ENCODE results near the gene PSMC6. TPM values are rescaled to one million over a fixed set of nuclear protein-coding genes. Genes with fewer than 3 reads are reported as not detected.

The PSMC6 gene
- total RNA-seq, 3 donors from 2014 or later = 78.3 to 106 (median 89.9) TPM

DNA sequence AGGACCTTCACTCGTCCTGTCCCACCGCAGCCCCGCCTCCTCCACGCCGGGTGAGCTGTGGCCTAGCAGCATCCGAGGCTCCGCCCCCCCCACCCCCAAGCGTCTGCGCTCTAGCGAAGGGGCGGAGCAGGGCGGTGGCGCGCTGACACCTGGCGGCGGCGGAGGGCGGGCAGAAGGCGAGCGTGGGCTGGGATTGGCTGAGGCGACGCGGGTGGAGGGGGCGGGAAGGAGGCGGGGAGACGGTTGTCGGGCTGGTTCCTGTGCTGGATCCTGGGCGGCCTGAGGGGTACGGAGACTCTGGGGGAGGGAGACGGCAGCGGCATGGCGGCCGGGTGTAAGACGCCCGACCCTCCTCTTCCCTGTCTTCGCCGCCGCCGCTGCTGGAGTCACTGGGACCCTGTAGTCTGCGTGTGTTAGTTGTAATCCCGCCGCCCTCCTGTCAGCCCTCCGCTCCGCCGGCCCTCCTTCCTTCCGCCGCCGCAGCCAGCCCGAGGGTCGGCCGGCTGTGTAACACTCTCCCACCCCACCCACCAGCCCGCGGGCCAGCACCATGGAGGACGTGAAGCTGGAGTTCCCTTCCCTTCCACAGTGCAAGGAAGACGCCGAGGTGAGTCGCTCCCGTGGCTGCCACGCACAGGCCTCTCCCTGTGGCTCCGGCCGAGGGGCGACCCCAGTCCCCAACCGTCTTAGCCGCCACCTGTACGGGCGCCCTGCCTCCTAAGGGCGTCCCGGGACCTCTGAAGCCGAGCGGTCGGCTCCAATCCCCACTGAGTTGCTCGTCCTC, 23.1 kb downstream of the PSMC6 start, which contains the start of gene STYX:
TSS of gene STYX (plus strand) at position 242 of the 784 bp plus-strand sequence. CDS start at position 551, 309 bp downstream.
- H3K27me3 ChIP-seq = no peaks in the 10 kb centered on the region
- intact Hi-C loops (cut with DNase I; ENCODE audit: low total_unique reads) = no loop called here
- H3K4me1 ChIP-seq = no peaks in the 10 kb centered on the region
- peak within 1 kb of the TSS; percentile 86 to 93 (median 88) for H3K4me3 ChIP-seq
- no peaks in the 10 kb centered on the region for H3K36me3 ChIP-seq
- no peaks in the 10 kb centered on the region for H3K9me3 ChIP-seq
- peak within 1 kb of the TSS; percentile 90 for H3K27ac ChIP-seq
- TF ChIP-seq POLR2A (IDR thresholded peaks at IDR 0.05) (peak; percentile 52), POLR2AphosphoS5 (IDR thresholded peaks at IDR 0.05) (peak in 2 of 3 donors; percentile 1 to 11)
- TF ChIP-seq, protein P1, sequence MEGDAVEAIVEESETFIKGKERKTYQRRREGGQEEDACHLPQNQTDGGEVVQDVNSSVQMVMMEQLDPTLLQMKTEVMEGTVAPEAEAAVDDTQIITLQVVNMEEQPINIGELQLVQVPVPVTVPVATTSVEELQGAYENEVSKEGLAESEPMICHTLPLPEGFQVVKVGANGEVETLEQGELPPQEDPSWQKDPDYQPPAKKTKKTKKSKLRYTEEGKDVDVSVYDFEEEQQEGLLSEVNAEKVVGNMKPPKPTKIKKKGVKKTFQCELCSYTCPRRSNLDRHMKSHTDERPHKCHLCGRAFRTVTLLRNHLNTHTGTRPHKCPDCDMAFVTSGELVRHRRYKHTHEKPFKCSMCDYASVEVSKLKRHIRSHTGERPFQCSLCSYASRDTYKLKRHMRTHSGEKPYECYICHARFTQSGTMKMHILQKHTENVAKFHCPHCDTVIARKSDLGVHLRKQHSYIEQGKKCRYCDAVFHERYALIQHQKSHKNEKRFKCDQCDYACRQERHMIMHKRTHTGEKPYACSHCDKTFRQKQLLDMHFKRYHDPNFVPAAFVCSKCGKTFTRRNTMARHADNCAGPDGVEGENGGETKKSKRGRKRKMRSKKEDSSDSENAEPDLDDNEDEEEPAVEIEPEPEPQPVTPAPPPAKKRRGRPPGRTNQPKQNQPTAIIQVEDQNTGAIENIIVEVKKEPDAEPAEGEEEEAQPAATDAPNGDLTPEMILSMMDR (IDR thresholded peaks at IDR 0.05) = peak in 1 of 3 donors; percentile 26
- peak; percentile 97 to 98 for DNase-seq (ENCODE audit: low spot score in 2 of 2)

DNA sequence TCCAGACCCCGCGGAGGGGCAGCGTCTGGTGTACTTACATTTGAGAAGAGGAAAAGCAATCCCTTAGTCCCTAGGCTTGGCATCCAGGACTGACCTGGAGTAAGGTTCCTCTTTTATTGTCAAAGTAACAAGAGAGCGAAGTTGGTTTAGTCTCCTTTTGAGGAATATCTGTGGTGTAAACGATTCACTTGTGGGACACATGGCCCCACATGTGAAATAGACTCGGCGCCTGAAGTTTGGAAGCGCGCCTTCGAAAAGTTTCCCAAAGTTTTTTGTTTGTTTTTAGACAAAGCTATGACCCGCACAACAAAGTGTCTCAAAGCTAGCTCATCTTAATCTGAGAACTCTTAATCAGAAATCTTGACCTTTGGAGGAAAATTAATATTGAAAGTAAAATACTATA, 23.7 kb downstream of the PSMC6 start:
- H3K27me3 ChIP-seq = no peaks in the 10 kb centered on the region
- H3K4me1 ChIP-seq = no peaks in the 10 kb centered on the region
- H3K27ac ChIP-seq = peak overlapping the region; percentile 90
- no peak for DNase-seq (ENCODE audit: low spot score in 2 of 2)
- H3K9me3 ChIP-seq = no peaks in the 10 kb centered on the region
- TF ChIP-seq POLR2A (IDR thresholded peaks at IDR 0.05) = no peak
- no peak for TF ChIP-seq POLR2AphosphoS5 (IDR thresholded peaks at IDR 0.05)
- TF ChIP-seq, protein P1 (IDR thresholded peaks at IDR 0.05) = no peak
- peak overlapping the region; percentile 86 to 93 (median 88) for H3K4me3 ChIP-seq
- intact Hi-C loops (cut with DNase I; ENCODE audit: low total_unique reads) = no loop called here
- H3K36me3 ChIP-seq = no peaks in the 10 kb centered on the region

DNA sequence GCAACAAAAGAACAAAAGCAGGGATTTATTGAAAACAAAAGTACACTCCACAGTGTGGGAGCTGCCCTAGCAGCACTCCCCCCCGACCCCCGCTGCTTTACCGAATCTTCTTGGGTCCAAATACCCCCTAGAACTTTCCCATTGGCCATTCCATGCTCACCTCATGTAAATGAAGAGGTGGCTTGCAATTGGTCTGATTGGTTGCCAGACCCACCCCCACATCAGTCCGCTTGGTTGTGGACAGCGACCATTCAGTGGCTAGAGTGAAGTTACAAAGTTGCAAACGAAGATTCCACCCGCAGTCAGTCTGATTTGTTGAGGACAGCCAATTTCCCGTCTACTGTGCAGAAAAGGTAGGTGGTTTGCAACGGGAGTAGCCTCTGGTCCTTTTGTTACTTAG, 26.8 kb downstream of the PSMC6 start:
- H3K27me3 ChIP-seq = no peaks in the 10 kb centered on the region
- H3K27ac ChIP-seq = no peak overlapping the region
- DNase-seq (ENCODE audit: low spot score in 2 of 2) = no peak
- no peaks in the 10 kb centered on the region for H3K36me3 ChIP-seq
- TF ChIP-seq POLR2A (IDR thresholded peaks at IDR 0.05) (no peak), POLR2AphosphoS5 (IDR thresholded peaks at IDR 0.05) (no peak)
- TF ChIP-seq, protein P1 (IDR thresholded peaks at IDR 0.05) = no peak
- no peak overlapping the region for H3K4me3 ChIP-seq
- no peaks in the 10 kb centered on the region for H3K9me3 ChIP-seq
- intact Hi-C loops (cut with DNase I; ENCODE audit: low total_unique reads) = no loop called here
- H3K4me1 ChIP-seq = peaks cover 0 to 5% of the 10 kb centered on the region in 2 donors

DNA sequence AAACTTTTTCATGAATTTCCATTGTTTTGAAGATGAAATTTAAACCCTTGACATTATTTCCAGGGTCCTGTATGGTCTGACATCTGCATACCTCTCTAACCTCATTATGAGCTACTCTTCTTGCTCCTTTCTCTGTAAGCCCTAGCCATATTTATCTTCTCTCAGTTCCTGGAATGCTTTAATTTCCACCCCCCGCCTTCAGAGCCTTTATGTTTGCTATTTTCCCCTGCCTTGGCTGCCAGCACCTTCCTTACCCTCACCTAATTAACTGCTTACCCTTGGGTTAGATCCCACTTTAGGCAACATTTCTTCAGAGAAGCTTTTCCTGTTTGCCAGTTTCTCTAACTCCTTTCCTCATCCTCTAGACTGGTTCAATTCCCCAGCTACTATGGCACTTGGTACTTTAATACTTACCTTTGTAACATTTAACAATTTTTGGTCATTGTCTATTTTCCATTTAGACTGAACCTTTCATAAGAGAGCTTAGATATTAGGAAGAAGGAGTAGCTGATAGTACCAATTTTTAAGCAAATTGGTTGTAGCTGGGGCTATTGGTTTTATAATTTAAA, 29.0 kb downstream of the PSMC6 start:
- Histone ChIP-seq H3K9me3 (no peaks in the 10 kb centered on the region), H3K4me3 (no peak overlapping the region), H3K36me3 (no peaks in the 10 kb centered on the region), H3K4me1 (peaks cover 0 to 5% of the 10 kb centered on the region in 2 donors), H3K27ac (no peak overlapping the region), H3K27me3 (no peaks in the 10 kb centered on the region)
- intact Hi-C loops (cut with DNase I; ENCODE audit: low total_unique reads) = no loop called here
- DNase-seq (ENCODE audit: low spot score in 2 of 2) = no peak
- TF ChIP-seq, protein P1 (IDR thresholded peaks at IDR 0.05) = no peak
- TF ChIP-seq POLR2AphosphoS5 (IDR thresholded peaks at IDR 0.05) = no peak
- TF ChIP-seq POLR2A (IDR thresholded peaks at IDR 0.05) = no peak

DNA sequence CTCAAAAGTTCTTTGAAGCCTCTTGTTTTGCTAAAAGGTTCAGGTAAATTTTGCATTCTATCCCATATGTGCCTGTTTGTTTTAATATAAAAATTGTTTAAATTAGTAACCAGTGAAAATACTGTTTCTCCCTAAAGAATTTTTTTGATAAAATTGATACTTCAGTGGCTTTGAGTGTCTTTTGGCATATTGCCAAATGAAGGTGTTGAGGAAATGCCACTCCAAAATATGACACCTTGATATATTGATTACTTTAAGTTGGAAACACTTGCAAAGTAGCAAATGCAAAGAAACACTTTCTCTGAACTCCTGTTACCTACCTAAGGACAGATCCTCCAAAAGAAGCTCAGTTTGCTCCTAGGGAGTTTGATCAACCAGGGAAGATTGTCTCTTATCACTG, 31.4 kb downstream of the PSMC6 start:
- DNase-seq (ENCODE audit: low spot score in 2 of 2) = no peak
- H3K27ac ChIP-seq = no peak overlapping the region
- no peak overlapping the region for H3K4me3 ChIP-seq
- H3K4me1 ChIP-seq = peaks cover 0 to 5% of the 10 kb centered on the region in 2 donors
- H3K36me3 ChIP-seq = no peaks in the 10 kb centered on the region
- no peaks in the 10 kb centered on the region for H3K27me3 ChIP-seq
- intact Hi-C loops (cut with DNase I; ENCODE audit: low total_unique reads) = no loop called here
- TF ChIP-seq, protein P1 (IDR thresholded peaks at IDR 0.05) = no peak
- no peak for TF ChIP-seq POLR2AphosphoS5 (IDR thresholded peaks at IDR 0.05)
- no peak for TF ChIP-seq POLR2A (IDR thresholded peaks at IDR 0.05)
- no peaks in the 10 kb centered on the region for H3K9me3 ChIP-seq

All from breast epithelium (tissue), 4 donors.